HG02973 (cell line): Measurements from ENCODE around the gene CHRNA5.
A peak's percentile ranks its signal among the peaks of the same experiment; 100 is the strongest.
"Not testable (repeated sequence)": the region's sequence is repeated elsewhere in the genome, so short reads cannot be mapped to it uniquely, and the experiment has no call there.

Experiments
- ATAC-seq: cut with Tn5 transposase; IDR thresholded peaks from one replicate; pipeline ENCODE4 v1.9.1; 2021; ENCODE audit warnings: moderate library complexity; ENCODE audit not compliant: unreplicated experiment

The CHRNA5 gene

DNA sequence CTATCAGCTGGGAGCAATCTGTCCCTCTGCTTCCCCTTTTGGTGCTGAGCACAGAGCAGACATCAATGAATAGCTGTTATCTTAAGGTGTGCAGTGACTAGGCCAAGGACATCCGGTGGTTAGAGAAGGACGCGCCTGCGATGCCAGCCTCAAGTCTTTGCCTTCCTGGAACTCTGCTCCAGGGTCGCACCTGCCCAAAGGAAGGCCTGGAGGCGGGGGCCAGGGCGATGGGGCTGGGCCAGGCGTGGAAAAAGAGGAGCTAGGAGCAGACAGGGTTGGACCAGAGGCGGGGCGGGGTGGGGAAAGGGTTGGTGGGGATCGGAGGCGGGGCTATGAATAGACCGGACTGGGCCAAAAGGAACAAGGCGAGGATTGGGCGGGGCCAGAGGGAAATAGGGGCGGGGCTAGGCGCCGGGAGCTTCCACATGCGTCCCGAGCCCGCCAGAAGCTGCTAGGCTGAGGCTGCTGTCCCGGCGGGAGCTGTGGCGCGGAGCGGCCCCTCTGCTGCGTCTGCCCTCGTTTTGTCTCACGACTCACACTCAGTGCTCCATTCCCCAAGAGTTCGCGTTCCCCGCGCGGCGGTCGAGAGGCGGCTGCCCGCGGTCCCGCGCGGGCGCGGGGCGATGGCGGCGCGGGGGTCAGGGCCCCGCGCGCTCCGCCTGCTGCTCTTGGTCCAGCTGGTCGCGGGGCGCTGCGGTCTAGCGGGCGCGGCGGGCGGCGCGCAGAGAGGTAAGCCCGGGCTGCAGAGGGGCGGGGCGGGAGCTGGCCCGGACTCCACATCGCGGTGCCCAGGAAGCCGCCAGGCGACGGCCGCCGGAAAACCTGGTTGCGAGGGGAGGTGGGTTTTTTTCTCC lies at the start of gene CHRNA5:
Gene CHRNA5 (plus strand): TSS at position 424 of the 854 bp plus-strand sequence. CDS start 200 bp downstream, at position 624.
- ATAC-seq, result peak; percentile 73

DNA sequence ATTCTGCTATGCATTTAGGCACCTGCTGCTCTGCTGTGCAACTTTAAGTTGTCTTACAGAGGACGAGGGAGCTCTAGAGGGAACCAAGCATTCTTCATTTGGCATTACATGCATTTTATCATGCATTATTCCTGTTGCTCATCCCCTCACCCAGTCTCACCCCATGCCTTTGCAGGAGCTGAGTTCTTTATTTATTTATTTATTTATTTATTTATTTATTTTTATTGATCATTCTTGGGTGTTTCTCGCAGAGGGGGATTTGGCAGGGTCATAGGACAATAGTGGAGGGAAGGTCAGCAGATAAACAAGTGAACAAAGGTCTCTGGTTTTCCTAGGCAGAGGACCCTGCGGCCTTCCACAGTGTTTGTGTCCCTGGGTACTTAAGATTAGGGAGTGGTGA lies 45.3 kb upstream of the CHRNA5 start:
- not testable (repeated sequence) for ATAC-seq

DNA sequence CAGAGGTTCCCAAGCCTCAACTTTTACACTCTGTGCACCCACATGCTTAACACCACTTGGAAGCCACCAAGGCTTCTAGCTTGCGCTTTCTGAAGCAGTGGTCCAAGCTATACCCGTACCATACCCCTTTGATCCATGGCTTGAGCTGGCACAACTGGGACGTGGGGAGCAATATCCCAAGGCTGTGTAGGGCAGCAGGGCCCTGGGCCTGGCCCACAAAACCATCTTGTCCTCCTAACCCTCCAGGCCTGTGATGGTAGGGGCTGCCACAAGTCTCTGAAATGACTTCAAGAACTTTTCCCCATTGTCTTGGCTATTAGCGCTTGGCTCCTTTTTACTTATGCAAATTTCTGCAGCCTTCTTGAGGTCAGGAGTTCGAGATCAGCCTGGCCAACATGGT lies 41.1 kb upstream of the CHRNA5 start:
- no peak for ATAC-seq

DNA sequence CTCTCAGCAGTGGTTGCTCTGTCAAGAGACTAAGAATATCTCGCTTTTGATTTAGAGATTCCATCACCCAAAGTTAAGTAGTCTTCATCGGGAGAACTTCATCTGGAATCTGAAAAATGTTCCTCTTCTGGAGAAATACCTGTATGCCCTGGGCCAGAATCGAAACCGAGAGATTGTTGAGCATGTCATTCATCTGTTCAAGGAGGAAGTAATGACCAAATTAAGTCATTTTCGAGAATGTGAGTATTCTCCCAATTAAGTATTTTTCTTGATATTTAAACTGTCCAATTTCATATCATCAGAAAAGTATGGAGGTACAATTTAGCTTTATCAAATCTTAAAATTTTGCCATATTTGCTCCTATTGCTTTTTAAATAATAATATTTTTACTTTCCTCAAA lies 38.0 kb upstream of the CHRNA5 start:
- no peak for ATAC-seq

DNA sequence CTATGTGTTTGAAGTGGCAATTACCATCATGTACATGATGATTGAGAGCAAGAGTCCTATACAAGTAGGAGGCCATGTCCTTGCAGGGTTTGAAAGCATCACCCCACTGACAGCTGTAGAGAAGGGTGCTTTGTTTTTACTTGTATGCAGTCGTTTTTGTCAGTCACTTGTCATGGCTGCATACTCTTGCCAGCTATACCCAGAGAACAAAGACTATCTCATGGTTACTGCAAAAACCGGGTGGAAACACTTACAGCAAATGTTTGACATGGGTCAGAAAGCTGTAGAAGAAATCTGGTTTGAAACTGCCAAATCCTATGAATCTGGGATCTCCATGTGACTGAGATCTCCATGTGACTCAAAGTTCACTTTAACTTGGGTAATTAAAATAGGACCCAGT lies 32.0 kb upstream of the CHRNA5 start:
- ATAC-seq, result no peak

DNA sequence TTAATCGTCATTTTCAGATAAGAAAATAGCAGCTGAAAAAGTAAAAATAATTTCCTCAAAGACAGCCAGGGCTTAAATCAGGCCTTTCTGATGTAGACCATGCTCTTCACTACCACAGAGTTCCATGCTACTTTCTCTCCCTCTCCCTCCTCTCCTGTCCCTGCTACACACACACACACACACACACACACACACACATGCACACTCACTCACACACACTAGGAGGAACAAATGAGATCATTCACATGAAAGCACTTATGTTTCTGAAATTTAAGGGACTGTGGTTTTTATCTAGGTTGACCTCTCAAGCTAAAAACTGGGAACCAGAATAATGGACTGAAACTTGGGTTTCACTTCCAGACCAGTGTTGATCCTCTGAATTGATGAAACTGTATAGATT lies 29.2 kb upstream of the CHRNA5 start:
- ATAC-seq, result no peak

DNA sequence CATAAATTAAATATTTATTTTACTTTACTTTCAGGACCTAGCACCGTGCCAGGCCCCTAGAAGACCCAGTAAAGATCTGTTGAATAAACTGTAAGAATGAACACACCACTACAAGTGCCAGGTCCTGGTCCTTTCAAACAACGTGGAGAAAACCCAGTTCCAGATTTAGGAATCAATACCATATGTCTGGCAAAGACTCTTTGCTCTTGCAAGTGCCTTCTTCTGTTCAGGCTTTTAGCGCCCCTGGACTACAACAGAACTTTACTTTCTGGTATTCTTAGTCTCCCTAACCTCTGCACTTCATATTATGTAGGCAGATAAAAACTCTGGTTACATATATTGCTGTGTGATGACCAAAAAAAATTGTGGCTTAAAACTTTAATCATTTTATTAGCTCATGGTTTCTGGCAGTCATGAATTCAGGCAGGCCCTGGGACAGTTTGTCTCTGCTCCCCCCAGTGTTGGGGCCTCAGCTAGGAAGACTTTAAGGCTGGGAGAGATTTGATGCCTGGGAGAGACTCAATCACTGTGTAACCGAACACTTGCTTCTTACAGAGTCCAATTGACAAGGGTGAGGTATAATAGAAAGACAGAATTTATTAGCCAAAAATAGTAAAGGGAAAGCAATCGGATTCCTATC lies 27.9 kb upstream of the CHRNA5 start:
- no peak for ATAC-seq

DNA sequence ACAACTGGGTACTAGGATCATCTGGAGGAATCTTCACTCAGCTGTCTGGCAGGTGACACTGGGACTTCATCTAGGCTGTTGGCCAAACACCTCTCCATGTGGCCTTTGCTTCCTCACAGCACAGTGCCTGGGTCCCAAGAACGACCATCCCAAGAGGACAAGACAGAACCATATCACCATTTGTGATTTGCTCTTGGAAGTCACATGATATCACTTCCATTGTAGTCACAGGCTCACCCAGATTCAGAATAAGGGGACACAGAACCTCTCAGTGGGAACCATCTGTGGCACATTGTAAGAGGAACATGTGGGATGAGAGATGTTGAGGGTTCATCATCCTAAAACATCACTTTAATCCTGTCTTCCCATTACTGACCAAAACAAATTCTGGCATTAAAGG lies 27.0 kb upstream of the CHRNA5 start:
- no peak for ATAC-seq

DNA sequence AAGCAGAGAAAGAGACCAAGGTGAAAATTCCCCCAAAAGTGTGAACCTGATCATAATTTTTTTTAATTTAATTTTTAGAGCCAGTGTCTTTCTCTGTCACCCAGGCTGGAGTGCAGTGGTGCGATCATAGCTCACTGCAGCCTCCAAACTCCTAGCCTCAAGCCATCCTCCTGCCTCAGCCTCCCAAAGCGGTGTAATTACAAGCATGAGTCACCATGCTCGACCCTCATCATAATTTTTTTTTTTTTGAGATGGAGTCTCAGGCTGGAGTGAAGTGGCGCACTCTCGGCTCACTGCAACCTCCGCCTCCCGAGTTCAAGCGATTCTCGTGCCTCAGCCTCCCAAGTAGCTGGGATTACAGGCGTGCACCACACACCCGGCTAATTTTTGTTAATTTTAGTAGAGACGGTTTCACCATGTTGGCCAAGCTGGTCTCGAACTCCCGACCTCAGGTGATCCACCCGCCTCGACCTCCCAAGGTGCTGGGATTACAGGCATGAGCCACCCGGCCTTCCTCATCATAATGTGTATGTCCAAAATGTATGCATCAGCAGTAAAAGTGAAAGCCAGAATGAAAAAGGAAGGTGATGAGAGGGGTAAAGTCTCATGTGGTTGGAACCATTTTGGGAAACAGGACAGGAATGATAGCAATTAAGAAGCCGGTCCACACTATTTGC lies 25.7 kb upstream of the CHRNA5 start:
- not testable (repeated sequence) for ATAC-seq

DNA sequence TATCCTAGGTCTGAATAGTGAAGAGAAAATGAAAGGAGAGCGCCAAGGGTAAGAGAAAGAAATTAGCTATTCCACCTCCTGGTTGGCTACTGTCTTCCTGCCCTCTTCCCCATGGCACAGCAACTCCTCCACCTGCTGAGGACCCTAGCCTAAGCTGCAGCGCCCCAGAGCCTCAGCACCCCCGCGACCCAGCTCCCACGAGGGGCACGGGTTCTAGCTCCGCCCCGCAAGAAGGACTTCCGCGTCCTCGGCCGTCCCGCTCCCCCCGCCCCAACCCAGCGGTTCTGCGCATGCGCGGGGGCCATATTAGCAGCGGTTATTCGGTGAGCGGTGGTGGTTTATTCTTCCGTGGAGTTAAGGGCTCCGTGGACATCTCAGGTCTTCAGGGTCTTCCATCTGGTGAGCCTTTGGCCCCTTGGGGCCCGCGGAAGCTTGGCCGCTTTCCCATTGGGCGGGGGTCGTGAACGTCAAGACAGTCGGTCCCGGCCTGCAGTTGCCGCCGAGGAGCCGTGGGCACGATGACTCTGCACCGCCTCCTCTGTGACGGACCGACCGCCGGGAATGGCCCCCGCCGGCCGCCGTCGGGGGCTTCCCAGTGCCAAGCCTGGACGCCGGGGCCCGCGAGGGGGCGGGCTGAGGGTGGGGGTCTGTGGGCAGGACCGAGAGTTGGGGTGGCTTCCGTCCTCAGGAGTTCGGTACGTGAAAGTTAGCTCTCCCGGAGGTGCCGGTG lies 25.0 kb upstream of the CHRNA5 start, which contains the start of gene PSMA4:
Gene PSMA4 (plus strand): TSS at position 304 of the 730 bp plus-strand sequence. CDS start 1,484 bp downstream, outside the sequence.
- ATAC-seq, result peak; percentile 73

DNA sequence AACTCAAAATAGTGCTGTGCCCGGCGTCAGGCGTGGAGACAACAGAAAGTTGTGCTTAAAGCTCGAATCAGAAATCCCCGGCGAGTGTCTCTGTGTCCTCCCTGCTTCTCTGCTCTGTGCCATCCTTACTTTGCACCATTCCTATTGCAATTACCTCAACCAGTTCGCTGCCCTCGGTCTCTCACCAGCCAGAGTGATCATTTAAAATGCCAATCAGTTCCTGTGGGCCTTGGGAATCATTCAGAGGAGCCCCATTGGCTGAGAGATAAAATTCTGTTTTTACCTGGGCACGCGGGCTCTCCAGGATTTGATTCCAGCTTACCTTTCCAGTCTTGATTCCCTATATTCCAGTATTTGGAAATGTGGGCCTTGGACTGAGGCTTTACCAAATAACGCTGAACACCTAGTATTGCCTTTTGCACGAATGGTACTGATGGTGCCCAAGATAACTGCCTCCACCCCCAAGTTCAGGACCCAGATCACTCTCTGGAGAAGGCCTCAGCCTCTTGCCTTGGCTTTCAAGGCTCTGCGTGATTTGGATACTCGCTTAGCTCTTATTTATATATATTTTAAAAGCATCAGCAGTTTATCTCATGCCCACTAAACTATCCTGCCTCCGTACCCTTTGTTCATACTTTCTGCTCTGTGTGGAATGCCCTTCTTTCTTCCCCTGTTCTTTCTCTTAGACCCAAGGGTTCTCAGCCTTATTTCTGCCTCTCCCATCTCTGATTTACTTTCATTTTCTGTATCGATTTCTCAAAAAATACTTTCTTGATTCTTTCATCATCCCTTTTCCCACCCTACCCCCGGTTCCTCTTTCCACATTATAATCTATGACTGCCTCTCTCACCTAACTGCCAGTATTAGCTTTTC lies 24.2 kb upstream of the CHRNA5 start:
- ATAC-seq, result no peak

DNA sequence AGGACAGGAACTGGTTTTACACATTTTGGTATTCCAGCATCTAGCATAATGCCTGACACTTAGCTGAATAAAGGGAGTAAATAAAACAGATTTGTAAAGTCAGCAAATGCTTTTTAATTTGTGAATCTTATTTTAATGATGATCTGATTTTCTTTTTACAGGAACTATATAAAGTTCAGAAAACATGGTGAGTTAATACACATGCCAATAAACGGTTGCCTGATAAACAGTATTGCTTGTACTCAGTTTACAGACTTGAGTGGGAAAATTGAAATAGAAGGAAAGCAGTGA lies 23.6 kb upstream of the CHRNA5 start:
- ATAC-seq, result no peak

DNA sequence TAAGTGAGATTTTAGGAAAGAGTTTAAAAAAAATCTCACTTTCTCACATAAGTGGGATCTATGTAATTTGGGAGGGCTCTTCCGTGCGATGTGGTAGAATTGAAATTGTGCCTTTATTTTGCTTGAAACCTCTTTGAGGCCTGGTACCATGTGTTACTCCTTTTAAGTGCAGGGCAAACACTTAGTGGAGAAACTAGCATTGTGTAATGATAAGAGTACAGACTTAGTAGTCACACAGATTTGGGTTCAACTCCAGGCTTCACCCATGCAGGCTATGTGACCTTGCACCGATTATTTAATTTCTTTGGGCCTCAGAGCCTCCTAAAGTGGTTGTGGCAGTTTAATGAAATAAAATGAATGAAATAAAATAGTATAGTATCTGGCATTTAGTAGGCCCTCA lies 22.7 kb upstream of the CHRNA5 start:
- ATAC-seq, result no peak

DNA sequence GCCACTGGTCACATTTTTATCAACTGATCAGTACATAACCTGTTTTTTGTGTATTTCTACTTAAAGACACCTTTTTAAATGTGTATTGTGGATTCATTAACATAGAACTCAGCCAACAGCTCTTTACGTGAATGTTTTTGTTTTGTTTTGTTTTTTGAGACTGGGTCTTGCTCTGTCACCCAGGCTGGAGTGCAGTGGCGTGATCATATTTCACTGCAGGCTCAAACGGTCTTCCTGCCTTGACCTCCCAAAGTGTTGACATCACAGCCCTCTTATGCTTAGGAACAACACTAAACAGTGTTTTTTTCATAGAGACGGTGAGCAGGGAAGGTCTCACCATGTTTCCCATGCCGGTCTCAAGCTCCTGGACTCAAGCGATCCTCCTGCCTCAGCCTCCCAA lies 15.1 kb upstream of the CHRNA5 start:
- no peak for ATAC-seq

DNA sequence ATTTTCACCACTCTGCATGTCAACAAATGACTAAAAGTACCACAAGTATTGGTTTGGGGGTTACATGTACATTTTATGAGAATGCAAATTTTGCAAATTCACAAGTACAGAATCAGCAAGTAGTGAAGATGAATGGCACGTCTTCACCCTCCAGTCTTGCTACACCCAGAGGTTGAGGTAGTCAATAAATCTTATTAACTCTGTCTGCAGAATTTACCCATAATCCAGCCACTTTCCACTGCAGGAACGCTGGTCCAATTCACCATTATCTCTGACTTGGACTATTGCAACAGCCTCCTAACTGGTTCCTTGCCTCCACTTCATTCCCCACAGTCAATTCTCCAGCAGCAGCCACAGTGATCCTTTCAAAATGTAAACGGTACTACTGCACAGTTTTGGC lies 14.5 kb upstream of the CHRNA5 start:
- no peak for ATAC-seq

DNA sequence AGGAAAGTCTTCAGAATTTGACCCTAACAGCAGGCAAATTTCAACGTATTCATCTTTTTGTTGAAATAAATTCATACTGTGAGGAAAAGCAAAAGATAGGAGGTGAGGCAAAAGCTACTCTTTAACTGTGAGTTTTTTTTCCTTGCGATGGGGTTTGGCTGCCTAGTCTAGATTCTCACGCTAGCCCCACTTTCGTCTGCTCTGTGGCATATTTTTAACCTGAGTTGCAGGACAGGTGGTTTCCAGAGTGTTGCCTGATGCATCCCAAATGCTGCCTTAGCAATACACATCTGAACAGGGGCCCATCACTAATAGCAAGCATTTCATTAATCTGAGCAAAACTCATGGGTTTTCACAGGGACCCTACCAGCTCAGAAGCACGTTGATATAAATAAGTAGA lies 13.4 kb upstream of the CHRNA5 start:
- no peak for ATAC-seq

DNA sequence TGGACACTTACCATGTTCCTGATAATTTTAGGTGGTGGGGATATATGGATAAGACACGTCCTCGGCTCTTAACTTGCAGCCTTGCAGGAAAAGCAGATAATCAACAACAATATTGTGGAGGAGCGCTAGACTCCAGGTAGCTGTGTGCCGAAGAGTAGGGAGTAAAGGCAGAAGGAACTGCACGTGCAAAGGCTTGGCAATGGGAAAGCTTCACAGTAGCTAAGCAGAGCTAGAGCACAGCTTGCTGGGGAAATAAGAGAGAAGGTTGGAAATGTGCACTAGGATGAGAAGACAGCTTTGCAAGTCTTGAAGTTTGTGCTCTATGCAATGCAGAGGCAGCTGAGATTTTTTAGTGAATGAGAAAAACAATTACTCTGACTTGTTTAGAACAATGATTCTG lies 12.7 kb upstream of the CHRNA5 start:
- ATAC-seq, result no peak

DNA sequence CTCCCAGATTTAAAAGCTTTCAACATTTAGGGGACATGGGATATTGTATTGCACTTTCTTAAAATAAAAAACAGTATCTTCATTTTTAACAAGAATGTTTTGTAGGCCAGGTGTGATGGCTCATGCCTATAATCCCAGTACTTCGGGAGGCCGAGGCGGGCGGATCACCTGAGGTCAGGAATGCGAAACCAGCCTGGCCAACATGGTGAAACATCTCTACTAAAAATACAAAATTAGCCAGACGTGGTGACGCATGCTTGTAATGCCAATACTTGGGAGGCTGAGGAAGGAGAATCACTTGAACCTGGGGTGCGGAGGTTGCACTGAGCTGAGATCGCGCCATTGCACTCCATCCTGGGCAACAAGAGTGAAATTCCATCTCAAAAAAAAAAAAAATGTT lies 5.1 kb upstream of the CHRNA5 start:
- not testable (repeated sequence) for ATAC-seq

DNA sequence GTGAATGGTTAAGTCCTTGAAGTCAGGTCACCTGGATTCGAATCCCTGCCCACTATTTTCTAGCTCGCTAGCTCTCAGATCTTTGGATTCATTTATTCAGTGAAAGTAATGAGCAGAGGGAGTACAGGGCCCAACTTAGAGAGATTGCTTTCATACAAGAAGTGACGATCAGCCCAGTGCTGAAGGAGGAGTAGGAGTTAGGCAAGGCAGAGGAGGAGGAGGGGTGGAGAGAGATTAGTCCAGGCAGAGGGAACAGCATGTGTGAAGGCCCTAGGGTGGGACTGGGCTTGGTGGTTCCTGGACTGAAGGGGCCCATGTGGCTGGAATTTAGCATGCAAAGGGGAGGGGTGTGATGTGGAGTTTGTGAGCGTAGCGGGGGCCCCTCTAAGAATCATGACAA lies 3.8 kb upstream of the CHRNA5 start:
- no peak for ATAC-seq

DNA sequence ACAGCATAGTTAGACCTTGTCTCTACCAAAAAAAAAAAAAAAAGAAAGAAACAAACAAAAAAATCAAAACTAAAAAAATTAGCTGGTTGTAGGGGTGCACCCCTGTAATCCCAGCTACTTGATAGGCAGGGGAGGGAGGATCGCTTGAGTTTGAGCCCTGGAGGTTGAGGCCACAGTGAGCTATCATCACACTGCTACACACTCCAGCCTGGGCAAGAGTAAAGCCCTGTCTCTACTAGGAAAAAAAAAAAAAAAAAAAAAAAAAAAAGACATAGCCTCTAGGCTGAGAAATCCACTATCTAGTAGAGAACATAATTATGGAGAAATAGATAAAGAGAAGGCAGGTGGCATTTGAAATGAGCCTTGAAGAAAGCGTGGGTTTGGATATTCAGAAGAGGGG lies 2.2 kb upstream of the CHRNA5 start:
- no peak for ATAC-seq
